ENCODE results near the gene CTBP1.

Gene CTBP1

DNA sequence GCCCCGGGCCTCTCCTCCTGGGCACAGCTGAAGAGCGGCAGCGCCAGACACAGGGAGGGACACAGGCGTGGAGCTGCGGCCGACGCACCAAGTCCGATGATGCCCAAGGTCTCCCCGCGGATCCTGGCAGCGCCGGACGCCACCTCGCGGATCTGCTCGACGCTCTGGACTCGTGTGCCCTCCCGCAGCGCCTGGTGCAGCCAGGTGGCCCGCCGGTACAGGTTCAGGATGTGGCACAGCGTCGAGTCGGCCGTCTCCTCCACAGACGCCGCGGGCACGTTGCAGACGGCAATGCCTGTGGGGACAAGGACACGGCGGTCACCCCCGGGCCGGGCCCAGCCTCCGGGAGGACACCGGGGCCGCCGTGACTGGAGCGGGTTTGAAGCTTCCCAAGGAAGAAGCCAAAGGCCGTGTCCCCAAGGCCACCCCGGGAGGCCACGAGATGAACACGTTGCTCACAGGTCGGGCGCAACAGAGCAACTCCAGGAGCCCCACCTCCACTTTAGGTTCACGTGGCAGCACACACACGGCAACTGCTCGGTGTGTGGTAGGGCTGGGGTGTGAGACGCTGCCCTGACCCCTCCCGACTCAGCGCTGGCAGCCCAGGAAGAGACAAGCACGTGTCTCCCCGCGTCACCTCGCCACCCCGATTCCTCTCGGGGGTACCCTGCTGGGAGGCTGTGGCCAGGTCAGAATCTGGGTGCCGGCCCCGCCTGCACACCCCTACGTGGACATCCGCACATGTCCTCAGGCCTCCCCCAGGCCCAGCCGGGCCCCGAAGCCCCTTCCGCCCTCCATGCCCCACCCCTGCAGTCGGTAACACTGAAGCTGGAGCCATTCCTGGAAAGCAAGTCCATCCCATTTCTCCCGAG is 23.4 kb downstream of the CTBP1 start:
- no peak for DNase-seq (ENCODE audit: low read depth in 1 of 2, low spot score in 1 of 2)

DNA sequence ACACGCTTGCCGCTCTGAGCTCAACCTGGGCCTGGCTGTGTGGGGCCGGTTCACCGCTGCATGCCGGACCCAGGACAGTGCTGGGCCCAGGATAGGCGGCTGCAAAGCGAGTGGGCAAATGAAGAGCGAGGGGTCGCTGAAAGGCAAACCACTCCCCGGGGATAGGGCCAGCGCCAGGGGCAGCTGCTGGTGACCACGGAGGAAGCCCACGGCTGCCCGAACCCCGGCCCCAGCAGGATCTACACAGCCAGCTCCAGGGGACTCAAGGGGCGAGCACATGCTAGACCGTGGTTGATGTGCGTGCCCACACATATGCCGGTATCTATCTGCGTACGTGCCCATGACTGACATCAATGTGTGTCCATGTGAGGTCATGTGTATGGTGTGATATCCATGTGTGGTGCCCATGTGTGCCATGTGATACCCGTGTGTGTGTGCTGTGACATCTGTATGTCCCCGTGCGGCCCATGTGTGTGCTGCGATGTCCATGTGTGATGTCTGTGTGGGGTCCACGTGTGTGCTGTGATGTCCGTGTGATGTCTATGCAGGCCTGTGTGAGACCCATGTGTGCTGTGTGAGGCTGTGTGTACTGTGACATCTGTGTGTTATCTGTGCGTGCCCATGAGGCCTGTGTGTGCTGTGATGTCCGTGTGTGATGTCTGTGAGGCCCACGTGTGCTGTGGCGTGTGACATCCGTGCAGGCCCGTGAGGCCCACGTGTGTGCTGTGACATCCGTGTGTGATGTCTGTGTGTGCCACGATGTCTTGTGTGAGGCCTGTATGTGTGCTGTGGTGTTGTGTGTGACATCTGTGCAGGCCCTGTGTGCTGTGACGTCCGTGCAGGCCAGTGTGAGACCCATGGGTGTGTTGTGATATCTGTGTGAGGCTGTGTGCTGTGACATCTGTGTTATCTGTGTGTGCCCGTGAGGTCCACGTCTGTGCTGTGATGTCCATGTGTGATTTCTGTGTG is 24.8 kb downstream of the CTBP1 start:
- no peak for DNase-seq (ENCODE audit: low read depth in 1 of 2, low spot score in 1 of 2)

- DNase-seq (ENCODE audit: low read depth in 1 of 2, low spot score in 1 of 2) = no peak
These were observed 25.8 kb downstream of the CTBP1 start for GRCh38 chr4:1222938-1223690.

DNA sequence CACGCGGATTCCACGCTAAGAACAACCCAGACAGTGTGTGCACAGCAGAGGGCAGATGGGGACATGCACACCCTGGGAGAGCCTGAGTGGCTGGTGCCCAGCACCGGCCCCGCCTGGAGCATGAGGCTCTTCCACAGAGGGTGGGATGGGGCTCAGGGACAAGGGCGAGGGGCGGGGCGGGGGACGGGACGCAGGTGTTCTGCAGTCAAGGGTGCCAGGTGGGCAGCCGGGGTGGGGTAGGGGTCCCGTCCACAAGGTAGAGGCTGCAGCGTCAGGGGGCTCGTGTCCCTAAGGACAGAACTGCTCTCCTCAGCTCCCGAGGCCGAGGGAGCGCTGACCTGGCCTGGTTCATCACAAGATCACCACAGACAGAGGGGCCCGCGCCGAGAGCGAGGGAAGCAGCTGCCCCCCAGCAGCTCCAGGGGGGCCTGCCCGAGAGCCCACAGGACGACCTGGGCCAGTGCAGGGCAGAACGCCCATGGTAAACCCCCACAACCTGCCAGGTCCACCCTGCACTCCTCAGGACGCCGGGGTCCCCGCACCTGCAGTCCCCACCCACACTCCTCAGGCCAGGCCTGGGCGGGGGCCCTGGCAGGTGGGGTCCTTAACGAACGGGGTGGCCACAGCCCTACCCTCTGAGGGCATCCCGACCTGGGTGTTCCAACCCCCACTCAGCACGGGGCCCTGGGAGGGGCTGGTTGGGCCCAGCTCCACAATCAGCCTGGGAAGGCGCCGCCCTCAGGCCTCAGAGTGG is 26.7 kb downstream of the CTBP1 start:
- no peak for DNase-seq (ENCODE audit: low read depth in 1 of 2, low spot score in 1 of 2)

GRCh38 chr4:1221155-1221870 is 27.6 kb downstream of the CTBP1 start:
- no peak for DNase-seq (ENCODE audit: low read depth in 1 of 2, low spot score in 1 of 2)

- no peak for DNase-seq (ENCODE audit: low read depth in 1 of 2, low spot score in 1 of 2)
These were observed 28.4 kb downstream of the CTBP1 start for GRCh38 chr4:1220566-1220965.

DNA sequence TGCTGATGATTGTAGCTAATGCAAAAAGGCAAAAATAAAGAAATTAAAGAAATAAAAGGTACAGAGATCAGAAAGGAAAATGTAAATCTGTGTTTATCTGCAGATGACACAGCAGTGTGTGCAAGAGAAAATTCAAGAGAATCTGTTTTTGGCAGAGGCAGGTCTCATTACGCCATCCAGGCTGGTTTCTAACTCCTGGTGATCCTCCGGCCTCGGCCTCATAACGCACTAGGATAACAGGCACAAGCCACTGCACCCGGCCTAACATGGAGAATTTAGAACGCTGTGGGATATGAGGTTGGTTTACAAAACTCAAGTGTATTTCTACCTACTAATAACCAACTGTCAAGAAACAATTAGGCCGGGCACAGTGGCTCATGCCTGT is 29.4 kb downstream of the CTBP1 start:
- DNase-seq (ENCODE audit: low read depth in 1 of 2, low spot score in 1 of 2) = no peak

DNA sequence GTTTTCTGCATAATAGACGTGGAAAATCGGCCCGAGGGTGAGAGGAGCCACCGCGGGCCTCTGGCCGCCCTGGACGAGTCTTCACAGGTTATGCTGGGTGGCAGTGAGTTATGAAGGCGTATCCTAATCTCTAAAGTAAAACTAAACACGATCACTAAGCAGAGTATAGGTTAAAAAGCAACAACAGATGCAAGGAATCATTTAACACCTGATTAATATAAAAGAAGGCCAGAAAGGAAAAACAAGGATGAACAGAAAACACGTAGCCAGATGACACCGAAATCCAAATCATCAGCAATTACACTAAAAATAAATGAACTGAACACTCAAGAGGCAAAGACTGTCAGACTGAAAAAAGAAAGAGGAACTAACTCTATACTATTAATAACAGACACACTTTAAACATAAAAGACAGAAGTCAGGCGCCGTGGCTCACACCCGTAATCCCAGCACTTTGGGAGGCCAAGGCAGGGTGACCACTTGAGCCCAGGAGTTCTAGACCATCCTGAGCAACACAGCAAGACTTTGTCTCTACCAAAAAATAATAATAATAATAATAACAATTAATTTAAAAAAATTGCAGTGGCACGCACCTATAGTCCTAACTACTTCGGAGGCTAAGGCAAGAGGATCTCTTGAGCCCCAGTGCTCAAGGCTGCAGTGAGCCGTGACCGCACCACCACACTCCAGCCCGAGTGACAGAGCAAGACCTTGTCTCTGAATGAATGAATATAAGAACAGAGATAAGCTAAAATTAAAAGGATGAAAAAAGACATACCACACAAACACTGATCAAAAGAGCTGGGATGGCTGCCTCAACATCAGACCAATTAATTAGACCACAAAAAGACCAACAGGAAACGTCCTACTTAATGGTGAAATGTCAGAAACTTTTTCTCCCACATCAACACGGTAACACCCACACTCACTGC is 30.0 kb downstream of the CTBP1 start:
- DNase-seq (ENCODE audit: low read depth in 1 of 2, low spot score in 1 of 2) = no peak

GRCh38 chr4:1217366-1217765 is 31.6 kb downstream of the CTBP1 start:
- DNase-seq (ENCODE audit: low read depth in 1 of 2, low spot score in 1 of 2) = no peak

DNA sequence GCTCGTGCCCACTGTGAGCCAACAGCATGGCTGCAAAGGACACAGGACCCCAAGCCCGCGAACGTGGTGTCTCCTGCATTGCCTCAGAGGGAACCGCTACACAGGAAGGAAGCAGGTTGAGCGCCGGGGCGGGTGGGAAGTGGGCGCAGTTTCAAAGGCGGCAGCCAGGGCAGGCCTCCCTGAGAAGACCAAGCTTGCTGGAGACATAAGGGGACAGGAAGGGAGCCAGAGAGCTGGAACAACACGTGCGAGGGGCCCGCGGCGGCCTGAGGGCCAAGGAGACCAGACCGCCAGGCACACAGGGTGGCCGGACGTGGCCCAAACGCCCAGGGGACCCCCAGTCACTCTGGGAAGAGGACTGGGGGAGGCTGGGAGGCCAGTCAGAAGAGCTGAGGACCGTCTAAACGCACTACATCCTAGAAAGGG is 32.0 kb downstream of the CTBP1 start:
- peak; percentile 41 to 55 for DNase-seq (ENCODE audit: low read depth in 1 of 2, low spot score in 1 of 2)

GRCh38 chr4:1216076-1216614 is 32.8 kb downstream of the CTBP1 start:
- DNase-seq (ENCODE audit: low read depth in 1 of 2, low spot score in 1 of 2) = no peak

GRCh38 chr4:1215141-1216075 is 33.5 kb downstream of the CTBP1 start:
- no peak for DNase-seq (ENCODE audit: low read depth in 1 of 2, low spot score in 1 of 2)

GRCh38 chr4:1214101-1215095 is 34.5 kb downstream of the CTBP1 start:
- no peak for DNase-seq (ENCODE audit: low read depth in 1 of 2, low spot score in 1 of 2)

- DNase-seq (ENCODE audit: low read depth in 1 of 2, low spot score in 1 of 2) = no peak
These were observed 35.5 kb downstream of the CTBP1 start for GRCh38 chr4:1213336-1213995.

- DNase-seq (ENCODE audit: low read depth in 1 of 2, low spot score in 1 of 2) = no peak
These were observed 36.2 kb downstream of the CTBP1 start for GRCh38 chr4:1212546-1213335.

Data from activated T-helper 1 cell treated with anti-CD3 and anti-CD28 coated beads, Interleukin-2, amount 50 U/mL, for 16 hours (primary cell).